ENCODE measurements around the gene HGS. TPM values are rescaled to one million over a fixed set of nuclear protein-coding genes. Genes with fewer than 3 reads are reported as not detected.
A peak's percentile ranks its signal among the peaks of the same experiment; 100 is the strongest.

HGS gene, protein sequence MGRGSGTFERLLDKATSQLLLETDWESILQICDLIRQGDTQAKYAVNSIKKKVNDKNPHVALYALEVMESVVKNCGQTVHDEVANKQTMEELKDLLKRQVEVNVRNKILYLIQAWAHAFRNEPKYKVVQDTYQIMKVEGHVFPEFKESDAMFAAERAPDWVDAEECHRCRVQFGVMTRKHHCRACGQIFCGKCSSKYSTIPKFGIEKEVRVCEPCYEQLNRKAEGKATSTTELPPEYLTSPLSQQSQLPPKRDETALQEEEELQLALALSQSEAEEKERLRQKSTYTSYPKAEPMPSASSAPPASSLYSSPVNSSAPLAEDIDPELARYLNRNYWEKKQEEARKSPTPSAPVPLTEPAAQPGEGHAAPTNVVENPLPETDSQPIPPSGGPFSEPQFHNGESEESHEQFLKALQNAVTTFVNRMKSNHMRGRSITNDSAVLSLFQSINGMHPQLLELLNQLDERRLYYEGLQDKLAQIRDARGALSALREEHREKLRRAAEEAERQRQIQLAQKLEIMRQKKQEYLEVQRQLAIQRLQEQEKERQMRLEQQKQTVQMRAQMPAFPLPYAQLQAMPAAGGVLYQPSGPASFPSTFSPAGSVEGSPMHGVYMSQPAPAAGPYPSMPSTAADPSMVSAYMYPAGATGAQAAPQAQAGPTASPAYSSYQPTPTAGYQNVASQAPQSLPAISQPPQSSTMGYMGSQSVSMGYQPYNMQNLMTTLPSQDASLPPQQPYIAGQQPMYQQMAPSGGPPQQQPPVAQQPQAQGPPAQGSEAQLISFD
- total RNA-seq (2022) (160 and 178 TPM in 2 replicates), Bru-seq, nascent RNA (percentile 75 among the genes with signal in this experiment), BruChase-seq, experiment 1, labeled RNA remaining after a 6-hour chase (percentile 91 among the genes with signal in this experiment), BruChase-seq, experiment 2, labeled RNA remaining after a 2-hour chase (percentile 85 among the genes with signal in this experiment)
- long read RNA-seq, transcript HGS-201 (22 exons, 2,970 nt): major isoform, 288 of 430 reads
- long read RNA-seq, partial matches to known transcripts: 71 of 430 reads
- long read RNA-seq, other reads (novel, unspliced or antisense): 71 of 430 reads

DNA sequence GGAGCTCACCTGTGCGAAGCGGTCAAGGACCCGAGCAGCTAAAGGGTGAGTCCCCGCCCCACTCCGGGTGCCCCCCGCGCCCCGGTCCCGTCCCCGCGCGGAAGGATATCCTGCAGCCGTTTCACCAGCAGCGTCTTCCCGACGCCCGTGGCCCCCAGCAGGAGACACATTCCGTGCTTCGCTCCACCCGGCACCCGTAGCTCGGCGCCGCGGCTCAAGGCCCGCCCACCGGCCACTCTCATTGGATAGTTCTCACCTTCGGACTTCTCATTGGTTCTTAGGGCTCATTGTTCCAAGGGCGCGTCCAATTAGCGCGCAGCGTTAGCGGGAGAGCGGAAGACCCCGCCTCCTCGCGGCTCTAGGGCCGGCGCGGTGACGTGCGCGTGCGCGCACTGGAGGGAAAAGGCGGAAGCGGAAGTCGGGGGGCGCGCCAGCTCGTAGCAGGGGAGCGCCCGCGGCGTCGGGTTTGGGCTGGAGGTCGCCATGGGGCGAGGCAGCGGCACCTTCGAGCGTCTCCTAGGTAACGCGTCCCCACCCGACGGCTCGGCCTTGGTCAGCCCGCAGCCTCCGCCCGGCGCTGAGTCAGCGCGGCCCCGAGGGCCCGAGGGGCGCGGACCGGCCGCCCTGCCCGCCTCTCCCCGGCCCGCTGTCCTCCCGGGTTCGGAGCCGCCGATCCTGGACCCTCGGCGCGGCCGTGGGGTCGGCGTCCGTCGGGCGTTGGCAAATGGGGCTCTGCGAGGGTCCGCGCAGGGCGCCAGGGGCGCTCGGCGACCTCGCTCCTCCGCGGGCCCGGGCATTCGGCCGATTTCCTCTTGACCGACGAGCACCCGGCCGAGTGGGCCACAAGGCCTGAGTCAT lies at the start of gene HGS, which contains the start of gene ARL16:
Gene HGS, plus strand, starts transcription at position 428 of the 858 bp plus-strand sequence. Its CDS starts 56 bp downstream, at position 484.
Gene ARL16, minus strand, starts transcription at position 214 of the 858 bp plus-strand sequence. Its CDS starts 44 bp downstream, at position 170.
- Mint-ChIP-seq H3K27me3 (ENCODE audit: insufficient read depth, unreplicated experiment) (no peaks in the 10 kb centered on the region), H3K4me1 (ENCODE audit: insufficient read depth, unreplicated experiment) (peaks cover 5% of the 10 kb centered on the region), H3K27ac (ENCODE audit: low read depth, unreplicated experiment) (peak within 1 kb of the TSS; percentile 89), H3K9me3 (ENCODE audit: unreplicated experiment) (no peaks in the 10 kb centered on the region), H3K36me3 (ENCODE audit: insufficient read depth, unreplicated experiment) (peaks cover 45% of the 10 kb centered on the region), H3K4me3 (ENCODE audit: unreplicated experiment) (peak within 1 kb of the TSS; percentile 91)
- no TSS peak for BruUV-seq (replicated peaks)
- ChIA-PET CTCF (interaction anchor here (0.7 to 1.0 kb wide), 4 partner anchors 15 to 30 kb away, joined by 3 to 5 read pairs (median 3); no protein-coding TSS in a partner anchor), POLR2A (interaction anchor here (0.6 to 5.0 kb wide), 32 partner anchors 8 to 468 kb away, joined by 3 to 122 read pairs (median 4); partner anchors contain the start of genes CCDC137, FAAP100, MCRIP1 and MRPL12)
- intact Hi-C loops (cut with micrococcal nuclease): loop anchor here (1.0 to 2.0 kb wide), 2 partner anchors 17 to 47 kb away; partner anchors contain the start of genes CCDC137, NPLOC4, OXLD1 and TSPAN10
- TF ChIP-seq, protein P1, sequence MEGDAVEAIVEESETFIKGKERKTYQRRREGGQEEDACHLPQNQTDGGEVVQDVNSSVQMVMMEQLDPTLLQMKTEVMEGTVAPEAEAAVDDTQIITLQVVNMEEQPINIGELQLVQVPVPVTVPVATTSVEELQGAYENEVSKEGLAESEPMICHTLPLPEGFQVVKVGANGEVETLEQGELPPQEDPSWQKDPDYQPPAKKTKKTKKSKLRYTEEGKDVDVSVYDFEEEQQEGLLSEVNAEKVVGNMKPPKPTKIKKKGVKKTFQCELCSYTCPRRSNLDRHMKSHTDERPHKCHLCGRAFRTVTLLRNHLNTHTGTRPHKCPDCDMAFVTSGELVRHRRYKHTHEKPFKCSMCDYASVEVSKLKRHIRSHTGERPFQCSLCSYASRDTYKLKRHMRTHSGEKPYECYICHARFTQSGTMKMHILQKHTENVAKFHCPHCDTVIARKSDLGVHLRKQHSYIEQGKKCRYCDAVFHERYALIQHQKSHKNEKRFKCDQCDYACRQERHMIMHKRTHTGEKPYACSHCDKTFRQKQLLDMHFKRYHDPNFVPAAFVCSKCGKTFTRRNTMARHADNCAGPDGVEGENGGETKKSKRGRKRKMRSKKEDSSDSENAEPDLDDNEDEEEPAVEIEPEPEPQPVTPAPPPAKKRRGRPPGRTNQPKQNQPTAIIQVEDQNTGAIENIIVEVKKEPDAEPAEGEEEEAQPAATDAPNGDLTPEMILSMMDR (IDR thresholded peaks at IDR 0.05; ENCODE audit: unreplicated experiment): no peak
- DNase-seq (ENCODE audit: unreplicated experiment): peak; percentile 99

- ChIA-PET CTCF (interaction anchor here (0.6 kb wide), 2 partner anchors 115 to 617 kb away, joined by 4 to 5 read pairs; no protein-coding TSS in a partner anchor), POLR2A (interaction anchor here (0.6 to 5.7 kb wide), 14 partner anchors 11 to 240 kb away, joined by 3 to 65 read pairs (median 6); partner anchors contain the start of genes ARL16, BAHCC1, CCDC137 and FAAP100)
- Mint-ChIP-seq H3K4me3 (ENCODE audit: unreplicated experiment) (peak overlapping the region; percentile 89), H3K36me3 (ENCODE audit: insufficient read depth, unreplicated experiment) (peaks cover 24% of the 10 kb centered on the region), H3K9me3 (ENCODE audit: unreplicated experiment) (no peaks in the 10 kb centered on the region), H3K27me3 (ENCODE audit: insufficient read depth, unreplicated experiment) (no peaks in the 10 kb centered on the region), H3K27ac (ENCODE audit: low read depth, unreplicated experiment) (peak overlapping the region; percentile 96), H3K4me1 (ENCODE audit: insufficient read depth, unreplicated experiment) (peaks cover 6% of the 10 kb centered on the region)
- TF ChIP-seq, protein P1 (IDR thresholded peaks at IDR 0.05; ENCODE audit: unreplicated experiment): no peak
- TSS peak; percentile 56 for BruUV-seq (replicated peaks)
- intact Hi-C loops (cut with micrococcal nuclease): no loop called here
- peak; percentile 44 for DNase-seq (ENCODE audit: unreplicated experiment)
These were observed 48.4 kb upstream of the HGS start for GRCh38 chr17:81635431-81635830.

DNA sequence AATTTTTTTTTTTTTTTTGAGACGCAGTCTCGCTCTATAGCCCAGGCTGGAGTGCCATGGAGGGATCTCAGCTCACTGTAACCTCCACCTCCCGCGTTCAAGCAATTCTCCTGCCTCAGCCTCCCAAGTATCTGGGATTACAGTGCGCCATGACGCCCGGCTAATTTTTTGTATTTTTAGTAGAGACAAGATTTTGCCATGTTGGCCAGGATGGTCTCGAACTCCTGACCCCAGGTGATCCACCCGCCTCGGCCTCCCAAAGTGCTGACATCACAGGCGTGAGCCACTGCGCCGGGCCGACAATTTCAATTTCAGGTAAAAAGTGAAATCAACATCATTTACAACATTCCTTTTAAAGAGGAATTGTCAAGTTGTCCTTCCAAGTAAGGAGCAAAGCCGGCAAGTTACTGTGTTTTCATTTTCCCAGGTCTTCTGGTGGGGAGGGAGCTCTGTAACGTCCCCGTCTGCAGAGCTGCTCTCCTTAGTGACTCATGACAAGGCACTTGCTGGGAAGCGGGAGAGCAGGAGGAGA lies 47.8 kb upstream of the HGS start:
- ChIA-PET POLR2A (interaction anchor here (0.6 to 5.7 kb wide), 19 partner anchors 11 to 241 kb away, joined by 3 to 65 read pairs (median 4); partner anchors contain the start of genes ARL16, BAHCC1, CCDC137 and FAAP100), CTCF (interaction anchor here (0.6 to 0.7 kb wide), 4 partner anchors 22 to 115 kb away, joined by 3 to 4 read pairs (median 3); no protein-coding TSS in a partner anchor)
- H3K36me3 Mint-ChIP-seq (ENCODE audit: insufficient read depth, unreplicated experiment): peaks cover 24% of the 10 kb centered on the region
- BruUV-seq (replicated peaks): no TSS peak
- H3K27me3 Mint-ChIP-seq (ENCODE audit: insufficient read depth, unreplicated experiment): no peaks in the 10 kb centered on the region
- H3K9me3 Mint-ChIP-seq (ENCODE audit: unreplicated experiment): no peaks in the 10 kb centered on the region
- TF ChIP-seq, protein P1 (IDR thresholded peaks at IDR 0.05; ENCODE audit: unreplicated experiment): no peak
- DNase-seq (ENCODE audit: unreplicated experiment): no peak
- peak overlapping the region; percentile 96 for H3K27ac Mint-ChIP-seq (ENCODE audit: low read depth, unreplicated experiment)
- H3K4me1 Mint-ChIP-seq (ENCODE audit: insufficient read depth, unreplicated experiment): peaks cover 6% of the 10 kb centered on the region
- intact Hi-C loops (cut with micrococcal nuclease): loop anchor here (2.0 kb wide), 1 partner anchor 31 kb away; the partner anchor contains the start of genes CCDC137 and OXLD1
- H3K4me3 Mint-ChIP-seq (ENCODE audit: unreplicated experiment): peak overlapping the region; percentile 89

Data from MCF 10A (cell line).